GM12864 (cell line): ENCODE results near the gene RAB28.

Source experiments
- DNase-seq: peaks from one replicate; pipeline ENCODE4 v3.0.0-alpha.2; 2011; ENCODE audit warnings: low read depth
- H3K4me3 ChIP-seq: 2 replicates; pipeline ENCODE4 v1.5.1; 2011; ENCODE audit warnings: mild to moderate bottlenecking, low read depth, low read length, control low read depth
- TF ChIP-seq, protein P1 (sequence below): IDR thresholded peaks from 2 replicates; pipeline ENCODE4 v1.5.1; 2011; ENCODE audit warnings: low read depth, mild to moderate bottlenecking, moderate library complexity, low read length, control low read depth, inconsistent platforms; ENCODE audit errors: missing control alignments

RAB28 gene

GRCh38 chr4:13504374-13504773, 20.2 kb upstream of the RAB28 start:
- no peak for DNase-seq
- no peak overlapping the region for H3K4me3 ChIP-seq
- TF ChIP-seq, protein P1, sequence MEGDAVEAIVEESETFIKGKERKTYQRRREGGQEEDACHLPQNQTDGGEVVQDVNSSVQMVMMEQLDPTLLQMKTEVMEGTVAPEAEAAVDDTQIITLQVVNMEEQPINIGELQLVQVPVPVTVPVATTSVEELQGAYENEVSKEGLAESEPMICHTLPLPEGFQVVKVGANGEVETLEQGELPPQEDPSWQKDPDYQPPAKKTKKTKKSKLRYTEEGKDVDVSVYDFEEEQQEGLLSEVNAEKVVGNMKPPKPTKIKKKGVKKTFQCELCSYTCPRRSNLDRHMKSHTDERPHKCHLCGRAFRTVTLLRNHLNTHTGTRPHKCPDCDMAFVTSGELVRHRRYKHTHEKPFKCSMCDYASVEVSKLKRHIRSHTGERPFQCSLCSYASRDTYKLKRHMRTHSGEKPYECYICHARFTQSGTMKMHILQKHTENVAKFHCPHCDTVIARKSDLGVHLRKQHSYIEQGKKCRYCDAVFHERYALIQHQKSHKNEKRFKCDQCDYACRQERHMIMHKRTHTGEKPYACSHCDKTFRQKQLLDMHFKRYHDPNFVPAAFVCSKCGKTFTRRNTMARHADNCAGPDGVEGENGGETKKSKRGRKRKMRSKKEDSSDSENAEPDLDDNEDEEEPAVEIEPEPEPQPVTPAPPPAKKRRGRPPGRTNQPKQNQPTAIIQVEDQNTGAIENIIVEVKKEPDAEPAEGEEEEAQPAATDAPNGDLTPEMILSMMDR: no peak

DNA sequence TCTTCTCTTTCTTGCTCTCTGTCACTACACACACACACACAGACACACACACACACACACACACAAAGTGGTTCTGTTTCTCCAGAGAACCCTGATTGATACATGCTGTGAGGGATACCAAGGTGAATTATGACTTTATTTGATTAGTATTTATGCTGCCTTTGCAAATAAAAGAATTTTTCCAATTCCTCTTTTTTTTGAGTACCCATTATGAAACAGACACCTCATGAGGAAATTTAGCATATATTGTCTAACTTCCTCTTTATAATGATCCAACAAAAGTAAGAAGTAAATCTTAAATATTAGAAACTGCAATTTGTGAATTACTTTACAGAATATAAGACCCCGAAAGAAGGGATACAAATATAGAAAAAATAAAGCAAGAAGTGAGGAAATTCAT, 14.3 kb upstream of the RAB28 start:
- DNase-seq: no peak
- TF ChIP-seq, protein P1: no peak
- no peak overlapping the region for H3K4me3 ChIP-seq

DNA sequence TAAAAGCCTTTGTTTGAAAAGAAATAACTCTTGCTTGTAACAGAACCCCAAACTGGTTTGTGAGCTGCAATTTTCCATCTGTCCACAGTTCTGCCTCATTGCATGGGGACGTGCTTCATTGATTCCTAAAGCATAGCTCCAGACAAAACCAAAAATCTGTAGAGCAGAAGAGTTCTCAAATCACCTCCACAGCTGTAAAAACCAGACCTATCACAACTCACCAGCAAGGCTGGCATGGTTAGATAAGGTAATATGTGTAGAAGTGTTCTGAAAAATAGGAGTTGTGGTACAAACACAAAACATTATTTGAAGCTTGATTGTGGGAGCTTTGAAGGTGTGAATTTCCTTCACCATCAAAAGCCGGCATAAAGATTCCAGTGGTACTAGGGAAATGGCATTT, 12.5 kb upstream of the RAB28 start:
- DNase-seq: no peak
- TF ChIP-seq, protein P1: no peak
- H3K4me3 ChIP-seq: no peak overlapping the region

DNA sequence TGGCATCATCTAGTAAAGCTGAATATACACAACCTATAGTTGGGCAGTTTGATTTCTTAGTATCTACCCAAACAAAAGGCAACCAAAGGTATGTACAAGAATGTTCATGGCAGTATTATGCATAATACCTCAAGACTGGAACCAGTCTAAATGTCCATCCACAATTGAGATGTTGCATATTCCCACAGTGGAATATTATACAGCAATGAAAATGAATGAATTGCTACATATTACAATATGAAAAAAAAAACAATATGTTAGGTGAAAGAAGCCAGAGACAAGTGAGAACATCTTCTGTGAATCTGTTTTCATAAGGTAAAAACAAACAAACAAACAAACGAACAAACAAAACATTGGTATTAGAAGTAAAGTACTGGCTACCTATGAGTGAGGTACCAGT, 11.6 kb upstream of the RAB28 start:
- TF ChIP-seq, protein P1: no peak
- no peak overlapping the region for H3K4me3 ChIP-seq
- no peak for DNase-seq

DNA sequence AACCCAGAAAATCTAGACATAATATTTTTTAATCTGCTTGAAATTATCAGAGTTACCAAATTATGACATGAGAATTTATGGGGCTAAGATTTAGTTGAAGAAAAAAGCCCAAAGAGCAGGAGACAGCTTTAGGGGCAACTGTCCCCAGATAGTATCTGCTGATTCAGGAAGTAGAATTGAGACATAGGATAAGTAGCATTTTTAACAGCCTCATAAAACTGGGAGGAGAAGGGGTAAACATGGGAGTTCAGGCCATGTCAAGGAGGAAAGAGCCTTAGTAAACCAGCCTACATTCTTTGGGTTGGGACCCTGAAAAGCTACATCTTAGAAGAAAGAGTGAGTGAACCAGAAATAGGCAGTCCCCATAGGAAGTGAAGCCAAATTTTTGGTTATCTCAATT, 9.7 kb upstream of the RAB28 start:
- no peak for DNase-seq

DNA sequence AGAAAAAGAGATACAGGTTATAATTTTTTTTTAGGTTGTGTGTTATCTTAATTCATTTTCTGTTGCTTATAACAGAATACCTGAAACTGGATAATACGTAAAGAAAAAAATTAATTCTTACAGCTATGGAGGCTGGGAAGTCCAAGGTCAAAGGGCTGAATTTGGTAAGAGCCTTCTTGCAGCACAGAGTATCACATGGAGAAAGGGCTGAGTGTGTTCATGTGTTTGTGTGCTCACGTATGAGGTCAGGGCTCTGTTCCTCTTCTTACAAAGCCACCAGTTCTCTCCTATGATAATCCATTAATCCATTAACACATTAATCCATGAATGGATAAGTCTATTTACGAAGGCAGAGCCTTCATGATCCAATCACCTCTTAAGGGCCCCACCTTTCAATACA, 8.6 kb upstream of the RAB28 start:
- DNase-seq: no peak
- H3K4me3 ChIP-seq: no peak overlapping the region
- TF ChIP-seq, protein P1: no peak

More for the DNA sequence above, 9.7 kb upstream of the RAB28 start:
- H3K4me3 ChIP-seq: no peak overlapping the region
- TF ChIP-seq, protein P1: no peak

- TF ChIP-seq, protein P1: no peak
- no peak for DNase-seq
- H3K4me3 ChIP-seq: peak overlapping the region; percentile 98
These were observed 645 bp upstream of the RAB28 start for GRCh38 chr4:13484749-13485221.
